Muscle of arm (tissue), 12 donors: Measurements from ENCODE around the gene ZNF860. TPM values are rescaled to one million over a fixed set of nuclear protein-coding genes. Genes with fewer than 3 reads are reported as not detected.
"Not testable (repeated sequence)": the region's sequence is repeated elsewhere in the genome, so short reads cannot be mapped to it uniquely, and the experiment has no call there.

Experiments
- DNase-seq: peaks from one replicate; pipeline ENCODE4 v3.0.0-alpha.2; 2013
- polyA plus RNA-seq, 12 donors: library from polyadenylated mRNA; unstranded; fragments of 120-200 nt; gene quantifications; one replicate each; pipeline ENCODE4 v1.2.1, GENCODE V29; 2013; ENCODE audit not compliant: insufficient read length in 12 of 12

ZNF860 gene
- polyA plus RNA-seq, 12 donors, result 0.43 to 2.3 (median 0.74) TPM; not detected in 2

- no peak for DNase-seq
Measured at GRCh38 chr3:31960793-31961431, 20.6 kb upstream of the ZNF860 start.

DNA sequence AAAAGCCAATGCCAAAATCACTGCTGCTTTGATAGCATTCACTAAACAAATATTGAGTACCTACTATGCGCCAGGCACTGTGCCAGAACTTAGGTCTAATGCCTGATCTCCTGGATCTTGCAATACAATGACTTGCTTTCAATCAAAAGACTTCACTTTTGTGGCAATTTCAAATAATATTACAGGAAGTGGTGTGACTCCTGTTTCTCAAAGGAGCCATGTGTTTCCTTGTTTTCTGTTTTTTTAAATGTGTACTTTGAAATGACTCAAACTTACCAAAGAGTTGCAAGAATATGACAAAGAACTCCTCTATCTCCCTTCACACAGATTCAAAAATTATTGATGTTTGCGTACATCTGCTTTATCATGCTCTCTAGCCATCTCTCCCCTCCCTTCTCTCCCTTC is 18.7 kb upstream of the ZNF860 start:
- no peak for DNase-seq

DNA sequence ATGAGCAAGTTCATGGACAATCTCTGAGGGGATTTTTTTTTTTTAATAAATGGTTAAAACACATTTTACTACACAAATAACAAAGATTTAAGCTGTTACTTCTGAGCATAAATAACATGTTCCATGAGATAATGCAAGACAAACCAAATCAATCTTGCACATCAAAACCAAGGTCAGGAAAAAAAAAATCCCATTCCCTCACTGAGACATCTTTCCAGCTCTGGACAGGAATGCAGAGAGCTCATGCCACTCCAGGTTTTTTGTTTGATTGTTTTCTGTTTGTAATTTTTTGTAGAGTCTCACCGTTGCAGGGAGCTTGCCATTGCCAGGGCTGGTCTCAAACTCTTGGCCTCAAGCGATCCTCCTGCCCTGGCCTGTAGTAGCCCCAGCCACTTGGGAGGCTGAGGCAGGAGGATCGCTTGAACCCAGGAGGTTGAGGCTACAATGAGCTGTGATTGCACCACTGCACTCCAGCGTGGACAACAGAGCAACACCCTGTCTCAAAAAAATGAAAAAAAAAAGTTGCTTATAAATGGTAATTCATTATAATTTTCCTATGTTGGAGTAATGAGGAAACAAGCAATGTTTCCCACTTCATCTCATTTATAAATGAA is 14.5 kb upstream of the ZNF860 start:
- no peak for DNase-seq

DNA sequence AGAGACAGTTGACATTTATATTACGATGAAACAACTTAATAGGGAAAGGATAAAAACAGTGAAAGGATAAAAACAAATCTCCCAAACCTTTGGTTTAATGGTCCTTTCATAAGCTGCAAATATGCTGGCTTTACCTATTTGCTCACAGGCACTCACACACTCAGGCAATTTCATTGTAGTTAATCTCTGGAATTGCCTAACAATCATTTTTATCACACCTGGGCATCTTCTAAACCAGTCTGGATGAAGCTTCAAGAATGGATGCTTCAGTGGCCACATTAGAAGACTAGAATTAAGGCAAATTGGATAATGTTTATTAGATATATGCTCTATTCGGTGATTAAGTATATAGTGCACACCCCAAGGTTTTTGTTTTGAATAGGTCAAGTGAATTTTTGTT is 14.0 kb upstream of the ZNF860 start:
- DNase-seq, result no peak

GRCh38 chr3:31968369-31968926 is 13.1 kb upstream of the ZNF860 start:
- DNase-seq, result no peak

DNA sequence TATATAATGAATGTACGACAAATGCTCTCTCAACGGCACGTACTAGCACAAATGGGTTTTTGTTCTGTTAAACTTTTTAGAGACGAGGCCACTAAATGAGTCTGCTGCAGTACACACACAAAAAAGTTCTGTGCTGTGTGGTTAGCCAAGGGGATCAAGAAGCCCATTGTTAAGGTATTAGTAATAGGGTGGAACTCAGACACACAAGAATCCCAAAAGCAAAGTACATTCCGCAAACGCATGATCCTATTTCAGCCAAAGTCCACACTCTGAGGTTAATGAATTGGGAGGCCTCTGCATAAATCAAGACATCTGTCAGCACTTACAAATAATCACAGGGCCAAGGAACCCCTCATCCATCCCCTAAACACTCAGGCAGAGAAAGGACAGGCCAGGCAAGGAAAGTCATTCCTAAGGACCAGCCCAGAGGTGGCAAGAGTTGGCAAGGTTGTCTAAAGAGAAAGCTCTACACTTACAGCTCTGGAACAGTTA is 12.6 kb upstream of the ZNF860 start:
- peak; percentile 62 for DNase-seq

- DNase-seq, result no peak
Measured at GRCh38 chr3:31971607-31972006, 9.9 kb upstream of the ZNF860 start.

DNA sequence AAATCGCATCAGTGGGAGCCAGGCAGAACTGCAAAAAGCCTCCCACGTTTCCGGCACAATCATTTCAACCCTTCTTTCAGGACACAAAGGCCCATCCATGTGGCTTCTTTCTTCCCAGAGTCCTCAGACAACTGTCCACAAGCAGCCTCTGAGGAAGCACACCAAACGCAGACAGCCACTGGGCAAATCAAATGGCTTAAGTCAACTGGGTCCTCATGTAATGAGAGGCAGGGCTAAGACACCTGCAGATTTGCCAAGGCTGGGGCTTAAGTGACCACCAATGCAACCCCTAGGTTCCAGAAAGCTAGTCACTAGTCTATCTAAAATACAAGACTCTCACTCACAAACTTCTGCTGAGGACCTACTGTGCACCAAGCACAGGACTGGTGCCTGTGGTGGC is 8.5 kb upstream of the ZNF860 start:
- DNase-seq, result no peak

- no peak for DNase-seq
Measured at GRCh38 chr3:31973837-31974236, 7.7 kb upstream of the ZNF860 start.

DNA sequence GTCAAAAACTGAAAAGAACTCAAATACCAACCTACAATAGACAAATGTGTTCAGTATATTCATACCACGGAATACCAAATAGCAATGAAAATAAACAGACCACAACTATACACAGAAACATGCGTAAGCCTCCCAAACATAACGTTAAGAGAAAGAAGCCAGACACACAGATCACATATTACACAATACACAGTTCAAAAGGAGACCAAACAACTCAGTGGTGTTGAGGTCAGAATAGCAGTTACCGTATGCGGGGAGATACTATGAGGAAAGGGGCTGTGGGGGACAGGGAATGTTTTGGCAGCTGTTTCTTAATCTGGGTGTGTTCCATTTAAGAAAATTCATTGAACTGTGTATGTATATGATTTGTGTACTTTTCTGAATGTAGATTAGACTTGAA is 7.1 kb upstream of the ZNF860 start:
- DNase-seq, result no peak

DNA sequence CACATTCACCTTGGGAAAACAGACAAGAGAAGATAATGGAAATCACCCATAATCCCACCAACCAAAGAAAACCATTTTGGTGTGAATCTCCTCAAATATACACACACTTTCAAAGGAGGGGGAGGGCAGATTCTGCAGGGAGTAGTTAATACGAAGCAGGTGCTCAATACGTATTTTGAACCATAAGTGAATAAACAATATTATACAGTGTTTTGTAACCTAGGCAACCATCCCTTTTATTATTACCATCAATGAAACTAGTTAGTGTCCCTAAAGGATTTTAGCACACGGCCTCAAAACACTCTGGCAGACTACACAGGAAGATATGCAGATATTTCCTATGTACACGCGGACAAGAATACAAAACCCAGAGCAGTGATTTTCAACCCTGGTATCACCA is 6.6 kb upstream of the ZNF860 start:
- DNase-seq, result peak; percentile 75

GRCh38 chr3:31976302-31976701 is 5.2 kb upstream of the ZNF860 start:
- DNase-seq, result no peak

DNA sequence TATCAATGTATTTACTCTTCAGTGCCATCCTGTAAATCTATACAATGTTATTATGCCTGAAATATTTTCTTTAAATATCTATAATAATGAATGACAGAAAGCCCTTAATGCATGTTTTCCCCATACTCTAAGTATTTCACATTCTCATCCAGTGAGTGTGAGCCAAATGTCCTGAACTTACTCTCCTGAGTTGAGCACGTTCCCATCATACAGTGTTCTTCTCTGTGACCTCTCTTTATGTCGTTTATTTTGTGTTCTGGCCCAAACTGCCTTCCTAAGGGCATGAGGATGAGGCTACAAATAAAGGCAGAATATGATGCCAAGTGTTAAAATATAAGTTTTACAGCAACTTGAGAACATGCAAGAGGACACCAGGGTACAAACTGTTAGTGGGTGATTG is 3.8 kb upstream of the ZNF860 start:
- no peak for DNase-seq

DNA sequence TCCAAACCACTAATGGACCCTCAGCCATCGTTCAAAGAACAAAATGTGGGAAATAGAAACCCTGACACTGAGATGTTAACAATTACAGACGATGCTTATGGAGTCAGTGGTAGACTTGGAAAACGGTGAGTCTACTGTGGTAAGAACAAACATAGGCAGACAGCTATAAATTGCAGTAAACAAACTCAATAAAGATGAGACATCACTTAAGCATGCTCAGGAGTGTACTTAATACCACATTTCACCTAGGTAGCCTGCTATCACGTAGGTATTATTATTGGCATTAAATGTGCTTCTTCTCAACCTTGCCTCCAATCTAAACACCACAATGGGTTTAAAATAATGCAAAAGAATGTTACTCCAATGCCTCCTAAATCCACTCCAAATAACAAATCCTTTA is 3.0 kb upstream of the ZNF860 start:
- DNase-seq, result no peak

DNA sequence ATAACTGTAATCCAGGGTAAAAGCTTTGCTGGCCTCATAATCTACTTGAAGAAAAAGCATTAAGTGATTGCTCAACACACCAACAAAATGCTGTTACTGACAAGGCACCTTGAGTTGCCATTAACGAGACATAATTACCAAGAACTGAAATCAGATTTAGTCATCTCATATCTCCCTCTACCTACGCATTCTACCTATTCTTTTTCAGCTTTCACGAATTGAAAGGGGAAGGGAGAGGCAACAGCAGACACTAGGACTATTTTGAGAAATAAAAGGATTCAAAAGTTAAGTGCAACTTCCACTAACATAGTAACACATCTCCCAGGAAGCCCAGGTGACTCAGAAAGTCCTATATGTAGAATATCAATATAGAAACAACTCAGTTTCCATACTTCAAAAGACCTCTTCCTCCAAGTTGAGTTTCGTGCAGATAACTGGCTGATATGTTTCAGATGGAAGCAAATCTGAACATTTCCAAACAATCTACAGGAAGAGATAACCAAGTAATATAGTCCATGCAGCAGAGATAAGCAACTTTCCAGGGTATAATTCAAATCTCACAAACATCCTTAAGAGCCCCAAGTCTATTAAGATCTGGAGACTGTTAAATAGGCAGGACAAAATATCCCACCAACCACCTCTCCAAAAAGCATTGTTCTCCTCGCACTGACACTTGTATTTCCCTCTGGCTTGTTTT is 2.4 kb upstream of the ZNF860 start:
- no peak for DNase-seq

DNA sequence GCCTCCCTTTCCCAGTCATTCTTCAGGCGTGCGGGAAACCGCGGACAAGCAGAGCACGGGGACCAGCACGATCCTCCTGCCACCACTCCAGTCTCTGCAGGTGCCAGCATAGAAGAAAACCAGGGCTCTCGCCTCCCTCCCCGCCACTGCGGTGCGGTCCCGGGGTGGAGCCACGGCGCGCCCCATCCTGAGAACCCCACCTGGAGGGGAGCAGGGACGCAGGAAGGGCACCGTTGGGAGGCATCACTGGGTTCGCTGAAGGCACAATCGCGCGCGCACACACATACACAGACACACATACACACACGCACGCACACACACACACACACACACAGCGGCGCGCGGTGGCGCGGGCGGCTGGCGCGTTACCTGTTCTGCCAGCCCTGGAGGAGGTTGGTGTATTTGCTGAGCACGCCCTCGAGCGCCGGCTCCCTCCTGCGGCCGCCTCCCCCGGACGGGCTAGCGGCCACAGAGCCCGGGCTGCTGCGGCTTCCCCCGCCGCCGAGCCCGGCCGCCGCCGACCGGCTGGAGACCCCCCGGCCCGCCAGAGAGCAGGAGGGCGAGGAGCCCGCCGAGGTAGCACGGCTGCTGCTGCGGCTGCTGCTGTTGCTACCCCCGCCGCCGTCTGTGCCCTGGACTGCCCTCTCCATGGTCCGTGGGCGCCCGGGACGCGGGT is 882 bp upstream of the ZNF860 start:
- DNase-seq, result peak; percentile 52

DNA sequence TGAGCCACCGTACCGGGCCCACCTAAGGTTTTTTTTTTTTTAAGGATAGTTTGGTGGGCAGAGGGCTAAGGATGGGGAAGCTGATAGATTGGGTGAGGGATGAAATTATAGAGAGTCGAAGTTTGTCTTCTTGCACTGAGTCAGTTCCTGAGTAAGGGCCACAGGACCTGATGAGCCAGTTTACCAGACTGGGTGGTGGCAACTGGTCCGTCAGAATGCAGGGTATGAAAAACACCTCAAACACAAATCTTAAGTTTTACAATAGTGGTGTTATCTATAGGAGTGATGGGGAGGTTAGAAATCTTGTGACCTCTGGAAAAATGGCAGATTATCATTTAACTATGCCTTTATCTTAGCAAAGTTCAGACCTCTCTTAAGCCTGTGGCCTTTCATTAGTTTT is 2.8 kb downstream of the ZNF860 start:
- no peak for DNase-seq

DNA sequence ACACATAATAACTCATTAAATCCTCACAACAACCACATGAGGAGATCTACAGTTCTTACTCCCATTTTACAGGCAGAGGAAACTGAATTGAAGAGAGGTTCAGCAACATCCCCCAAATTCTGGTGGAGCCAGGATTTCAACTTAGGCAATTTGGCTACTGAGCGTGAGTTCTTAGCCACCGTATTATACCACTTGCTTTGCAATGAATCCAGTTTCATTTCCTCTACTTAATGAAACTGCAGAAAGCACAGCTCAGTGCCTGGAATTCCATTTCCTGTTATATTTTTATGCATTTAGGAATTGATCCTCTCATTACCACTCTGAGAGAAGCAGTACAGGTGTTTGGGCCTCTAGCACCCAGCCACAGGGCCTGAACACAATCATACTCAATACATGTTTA is 4.3 kb downstream of the ZNF860 start:
- no peak for DNase-seq

DNA sequence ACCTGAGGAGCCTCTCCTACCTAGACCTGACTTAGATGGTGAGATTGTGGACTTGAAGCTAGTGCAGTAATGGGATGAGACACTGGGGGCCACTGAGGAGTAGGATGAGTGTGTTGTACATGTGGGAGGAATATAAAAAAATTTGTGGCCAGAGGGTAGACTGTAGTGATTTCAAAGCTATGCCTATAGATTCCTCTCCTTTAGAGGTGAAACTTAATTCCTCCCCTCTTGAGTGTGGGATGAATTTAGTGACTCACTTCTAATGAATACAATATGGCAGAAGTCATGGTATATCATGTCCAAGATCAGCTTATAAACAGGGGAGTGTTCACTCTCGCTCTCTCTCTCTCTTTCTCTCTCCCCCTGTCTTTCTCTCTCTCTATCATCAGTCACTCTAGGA is 6.7 kb downstream of the ZNF860 start:
- no peak for DNase-seq

GRCh38 chr3:31992995-31993394 is 11.4 kb downstream of the ZNF860 start:
- not testable (repeated sequence) for DNase-seq

- DNase-seq, result no peak
Measured at GRCh38 chr3:31993843-31994242, 12.3 kb downstream of the ZNF860 start.

- not testable (repeated sequence) for DNase-seq
Measured at GRCh38 chr3:31995026-31995425, 13.5 kb downstream of the ZNF860 start.
